Measurements from ENCODE around the gene ANKH. TPM values are rescaled to one million over a fixed set of nuclear protein-coding genes. Genes with fewer than 3 reads are reported as not detected.

Gene ANKH
- total and polyA plus RNA-seq, 5 donors from 2014 or later = 56.6 to 177 (median 63.2) TPM

Other genes starting within 250 kb of the ANKH start
- 109 TPM for gene OTULIN, start 207.1 kb downstream of the ANKH start, total RNA-seq
- gene OTULIN, start 207.1 kb downstream of the ANKH start, polyA plus RNA-seq = 10 to 100 TPM; 22.8 to 37.5 (median 26.8) TPM

Measured in CD4-positive, CD25-positive, alpha-beta regulatory T cell (primary cell).